ENCODE measurements around the gene KBTBD4. TPM values are rescaled to one million over a fixed set of nuclear protein-coding genes. Genes with fewer than 3 reads are reported as not detected.

Gene KBTBD4
- total RNA-seq, 5 donors from 2014 or later (not counting 1 experiment from before 2014, with no cell fraction given): 19.1 to 23.6 (median 21.6) TPM

DNA sequence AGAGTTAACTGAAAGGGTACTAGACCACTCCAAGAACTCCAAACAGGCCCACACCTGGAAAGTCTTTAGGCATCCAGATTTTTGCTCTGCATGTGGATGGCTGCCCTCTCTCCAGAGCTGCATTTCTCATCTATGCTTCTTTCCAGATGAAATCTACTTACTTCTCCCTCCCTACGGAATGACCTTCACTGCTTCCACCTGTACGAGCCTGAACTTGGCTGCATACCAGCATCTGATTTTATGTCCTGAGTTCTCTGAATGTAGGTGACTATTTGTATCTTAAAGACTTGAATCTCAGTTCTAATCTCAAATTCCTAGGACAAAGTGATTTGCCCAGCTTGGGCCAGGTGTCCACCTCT is 39.1 kb downstream of the KBTBD4 start:
- Histone ChIP-seq H3K36me3 (ENCODE audit: control insufficient read depth in 2 of 2, extremely low read depth in 1 of 2, insufficient read depth in 1 of 2, low read length in 1 of 2) (peaks cover 0 to 7% of the 10 kb centered on the region in 2 donors), H3K4me3 (ENCODE audit: control insufficient read depth in 1 of 2, extremely low read depth in 1 of 2, low read length in 1 of 2) (no peak overlapping the region), H3K27me3 (replicated peaks in 1 of 2; ENCODE audit: control insufficient read depth in 2 of 2, extremely low read depth in 1 of 2, insufficient read depth in 2 of 2, low read length in 1 of 2) (no peaks in the 10 kb centered on the region), H3K27ac (ENCODE audit: low read length) (no peak overlapping the region), H3K9me3 (no peaks in the 10 kb centered on the region), H3K4me1 (ENCODE audit: control insufficient read depth in 1 of 2, extremely low read depth in 1 of 2, insufficient read depth in 2 of 2, low read length in 2 of 2) (peaks cover 4 to 51% of the 10 kb centered on the region in 2 experiments)
- Mint-ChIP-seq H3K27me3 (no peaks in the 10 kb centered on the region), H3K27ac (peak overlapping the region in 1 of 2 donors; percentile 12), H3K9me3 (peaks cover 0 to 3% (median 0%) of the 10 kb centered on the region in 3 donors), H3K36me3 (peaks cover 16% of the 10 kb centered on the region), H3K4me1 (peaks cover 61 to 81% (median 75%) of the 10 kb centered on the region in 3 donors), H3K4me3 (peak overlapping the region in 1 of 3 donors; percentile 66)
- ChIA-PET CTCF (interaction anchor here in 1 of 2 donors (0.6 to 1.5 kb wide), 4 partner anchors 11 to 171 kb away, joined by 3 to 5 read pairs (median 4); no protein-coding TSS in a partner anchor), POLR2A (no interaction called here)
- no CpG with 5 or more reads among the region's 2 CpGs for WGBS (ENCODE audit: insufficient coverage)
- ATAC-seq (replicated peaks in 1 of 4) (no peak), DNase-seq (no peak)

DNA sequence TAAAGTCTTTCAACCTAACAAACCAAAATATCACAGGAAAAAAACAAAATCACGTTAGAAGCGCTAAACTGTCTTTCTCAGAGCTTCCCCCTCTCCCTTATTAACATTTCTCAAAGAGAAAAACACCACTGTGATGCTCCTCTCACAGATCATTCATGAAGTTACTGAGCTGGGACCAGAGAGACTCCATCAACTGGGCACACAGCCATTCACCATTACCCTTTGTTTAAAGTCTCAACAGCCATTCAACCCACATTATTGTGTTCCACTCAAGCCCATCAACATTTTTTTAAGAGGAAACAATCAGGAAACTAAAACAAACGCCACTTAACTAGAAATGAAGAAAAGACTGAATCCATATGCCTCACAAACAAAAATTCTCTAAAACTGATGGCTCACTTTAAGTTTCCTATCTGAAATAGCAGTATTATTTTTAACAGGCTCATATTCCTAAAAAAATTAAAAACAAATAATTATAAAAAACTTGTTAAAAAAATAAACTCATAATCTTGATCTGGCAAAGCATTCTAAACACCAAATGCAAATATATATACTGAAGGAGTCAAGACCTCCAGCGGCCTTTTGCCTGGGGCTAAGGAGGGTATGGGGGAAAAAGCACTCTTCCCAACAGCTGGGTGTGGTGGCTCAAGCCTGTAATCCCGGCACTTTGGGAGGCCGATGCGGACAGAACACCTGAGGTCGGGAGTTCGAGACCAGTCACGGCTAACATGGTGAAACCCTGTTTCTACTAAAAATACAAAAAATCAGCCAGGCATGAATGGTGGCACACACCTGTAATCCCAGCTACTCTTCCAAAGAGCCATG is 39.8 kb downstream of the KBTBD4 start:
- CTCF ChIA-PET: interaction anchor here in 1 of 2 donors (0.7 to 1.5 kb wide), 3 partner anchors 14 to 81 kb away, joined by 3 to 5 read pairs (median 3); no protein-coding TSS in a partner anchor
- peak overlapping the region in 1 of 3 donors; percentile 53 for H3K4me3 Mint-ChIP-seq
- Histone ChIP-seq H3K4me1 (ENCODE audit: control insufficient read depth in 1 of 2, extremely low read depth in 1 of 2, insufficient read depth in 2 of 2, low read length in 2 of 2) (peaks cover 4 to 49% of the 10 kb centered on the region in 2 experiments), H3K4me3 (ENCODE audit: control insufficient read depth in 1 of 2, extremely low read depth in 1 of 2, low read length in 1 of 2) (no peak overlapping the region), H3K27me3 (replicated peaks in 1 of 2; ENCODE audit: control insufficient read depth in 2 of 2, extremely low read depth in 1 of 2, insufficient read depth in 2 of 2, low read length in 1 of 2) (no peaks in the 10 kb centered on the region), H3K9me3 (no peaks in the 10 kb centered on the region), H3K36me3 (ENCODE audit: control insufficient read depth in 2 of 2, extremely low read depth in 1 of 2, insufficient read depth in 1 of 2, low read length in 1 of 2) (peaks cover 0 to 7% of the 10 kb centered on the region in 2 donors), H3K27ac (ENCODE audit: low read length) (no peak overlapping the region)
- H3K9me3 Mint-ChIP-seq: peaks cover 0 to 3% (median 0%) of the 10 kb centered on the region in 3 donors
- 87% methylated on average over 8 of the region's 10 CpGs for WGBS (ENCODE audit: insufficient coverage)
- POLR2A ChIA-PET: no interaction called here
- peaks cover 54 to 76% (median 69%) of the 10 kb centered on the region in 3 donors for H3K4me1 Mint-ChIP-seq
- peaks cover 14% of the 10 kb centered on the region for H3K36me3 Mint-ChIP-seq
- H3K27ac Mint-ChIP-seq: peak overlapping the region in 1 of 2 donors; percentile 49
- H3K27me3 Mint-ChIP-seq: no peaks in the 10 kb centered on the region
- ATAC-seq (replicated peaks in 1 of 4) (no peak), DNase-seq (no peak)

- no peak for ATAC-seq (replicated peaks in 1 of 4)
- H3K4me1 Mint-ChIP-seq: peaks cover 53 to 72% (median 65%) of the 10 kb centered on the region in 3 donors
- Histone ChIP-seq H3K36me3 (ENCODE audit: control insufficient read depth in 2 of 2, extremely low read depth in 1 of 2, insufficient read depth in 1 of 2, low read length in 1 of 2) (peaks cover 0 to 7% of the 10 kb centered on the region in 2 donors), H3K4me1 (ENCODE audit: control insufficient read depth in 1 of 2, extremely low read depth in 1 of 2, insufficient read depth in 2 of 2, low read length in 2 of 2) (peaks cover 4 to 43% of the 10 kb centered on the region in 2 experiments), H3K27me3 (replicated peaks in 1 of 2; ENCODE audit: control insufficient read depth in 2 of 2, extremely low read depth in 1 of 2, insufficient read depth in 2 of 2, low read length in 1 of 2) (no peaks in the 10 kb centered on the region), H3K4me3 (ENCODE audit: control insufficient read depth in 1 of 2, extremely low read depth in 1 of 2, low read length in 1 of 2) (no peak overlapping the region), H3K9me3 (no peaks in the 10 kb centered on the region), H3K27ac (ENCODE audit: low read length) (no peak overlapping the region)
- peaks cover 0 to 3% (median 0%) of the 10 kb centered on the region in 3 donors for H3K9me3 Mint-ChIP-seq
- no peak overlapping the region for H3K4me3 Mint-ChIP-seq
- WGBS (ENCODE audit: insufficient coverage): 80% methylated on average over 1 of the region's 3 CpGs
- peaks cover 13% of the 10 kb centered on the region for H3K36me3 Mint-ChIP-seq
- POLR2A ChIA-PET: interaction anchor here in 1 of 2 donors (0.6 to 0.7 kb wide), 3 partner anchors 25 to 1512 kb away, joined by 4 to 5 read pairs (median 4); no protein-coding TSS in a partner anchor
- no peak overlapping the region for H3K27ac Mint-ChIP-seq
- H3K27me3 Mint-ChIP-seq: no peaks in the 10 kb centered on the region
- CTCF ChIA-PET: interaction anchor here in 1 of 2 donors (0.7 kb wide), 1 partner anchor 10 kb away, joined by 7 read pairs; no protein-coding TSS in a partner anchor
- DNase-seq: no peak
These were observed 41.9 kb downstream of the KBTBD4 start for GRCh38 chr11:47536915-47537314.

- ATAC-seq (replicated peaks in 1 of 4): no peak
- Histone ChIP-seq H3K27me3 (replicated peaks in 1 of 2; ENCODE audit: control insufficient read depth in 2 of 2, extremely low read depth in 1 of 2, insufficient read depth in 2 of 2, low read length in 1 of 2) (no peaks in the 10 kb centered on the region), H3K4me3 (ENCODE audit: control insufficient read depth in 1 of 2, extremely low read depth in 1 of 2, low read length in 1 of 2) (no peak overlapping the region), H3K36me3 (ENCODE audit: control insufficient read depth in 2 of 2, extremely low read depth in 1 of 2, insufficient read depth in 1 of 2, low read length in 1 of 2) (peaks cover 0 to 10% of the 10 kb centered on the region in 2 donors), H3K9me3 (no peaks in the 10 kb centered on the region), H3K27ac (ENCODE audit: low read length) (no peak overlapping the region), H3K4me1 (ENCODE audit: control insufficient read depth in 1 of 2, extremely low read depth in 1 of 2, insufficient read depth in 2 of 2, low read length in 2 of 2) (peaks cover 2 to 39% of the 10 kb centered on the region in 2 experiments)
- Mint-ChIP-seq H3K4me1 (peaks cover 45 to 69% (median 60%) of the 10 kb centered on the region in 3 donors), H3K4me3 (no peak overlapping the region), H3K36me3 (peaks cover 13% of the 10 kb centered on the region), H3K27ac (peak overlapping the region in 1 of 2 donors; percentile 39), H3K9me3 (peaks cover 0 to 3% (median 0%) of the 10 kb centered on the region in 3 donors), H3K27me3 (no peaks in the 10 kb centered on the region)
- ChIA-PET POLR2A (interaction anchor here (0.6 to 1.0 kb wide), 3 partner anchors 28 to 44 kb away, joined by 3 read pairs; partner anchors contain the start of genes KBTBD4 (in 1 of the 2) and NDUFS3 (in 1 of the 2)), CTCF (interaction anchor here in 1 of 2 donors (0.6 kb wide), 2 partner anchors 372 to 459 kb away, joined by 6 to 9 read pairs; no protein-coding TSS in a partner anchor)
- DNase-seq: no peak
- WGBS (ENCODE audit: insufficient coverage): 67% methylated on average over 1 of the region's 4 CpGs
These were observed 44.0 kb downstream of the KBTBD4 start for GRCh38 chr11:47534704-47535251.

GRCh38 chr11:47533690-47534151 is 45.0 kb downstream of the KBTBD4 start:
- POLR2A ChIA-PET: interaction anchor here in 1 of 2 donors (1.0 kb wide), 1 partner anchor 27 kb away, joined by 3 read pairs; no protein-coding TSS in a partner anchor

More at GRCh38 chr11:47533690-47534151, 45.0 kb downstream of the KBTBD4 start:
- no peak overlapping the region for H3K27ac Mint-ChIP-seq
- no CpG with 5 or more reads among the region's 2 CpGs for WGBS (ENCODE audit: insufficient coverage)
- peaks cover 39 to 61% (median 53%) of the 10 kb centered on the region in 3 donors for H3K4me1 Mint-ChIP-seq
- DNase-seq (no peak), ATAC-seq (replicated peaks in 1 of 4) (no peak)
- no peaks in the 10 kb centered on the region for H3K27me3 Mint-ChIP-seq
- peaks cover 0 to 13% of the 10 kb centered on the region in 2 donors for H3K36me3 ChIP-seq (ENCODE audit: control insufficient read depth in 2 of 2, extremely low read depth in 1 of 2, insufficient read depth in 1 of 2, low read length in 1 of 2)
- no peaks in the 10 kb centered on the region for H3K9me3 ChIP-seq
- no peak overlapping the region for H3K27ac ChIP-seq (ENCODE audit: low read length)
- CTCF ChIA-PET: interaction anchor here (0.6 to 0.7 kb wide), 2 partner anchors 41 to 159 kb away, joined by 3 to 8 read pairs; no protein-coding TSS in a partner anchor
- H3K4me1 ChIP-seq (ENCODE audit: control insufficient read depth in 1 of 2, extremely low read depth in 1 of 2, insufficient read depth in 2 of 2, low read length in 2 of 2): peaks cover 0 to 37% of the 10 kb centered on the region in 2 experiments
- H3K4me3 ChIP-seq (ENCODE audit: control insufficient read depth in 1 of 2, extremely low read depth in 1 of 2, low read length in 1 of 2): no peak overlapping the region
- peaks cover 12% of the 10 kb centered on the region for H3K36me3 Mint-ChIP-seq
- peaks cover 0 to under 1% (median 0%) of the 10 kb centered on the region in 3 donors for H3K9me3 Mint-ChIP-seq
- H3K4me3 Mint-ChIP-seq: no peak overlapping the region
- no peaks in the 10 kb centered on the region for H3K27me3 ChIP-seq (replicated peaks in 1 of 2; ENCODE audit: control insufficient read depth in 2 of 2, extremely low read depth in 1 of 2, insufficient read depth in 2 of 2, low read length in 1 of 2)
